ENCODE data around the gene UNC13A.
A peak's percentile ranks its signal among the peaks of the same experiment; 100 is the strongest.

UNC13A gene

DNA sequence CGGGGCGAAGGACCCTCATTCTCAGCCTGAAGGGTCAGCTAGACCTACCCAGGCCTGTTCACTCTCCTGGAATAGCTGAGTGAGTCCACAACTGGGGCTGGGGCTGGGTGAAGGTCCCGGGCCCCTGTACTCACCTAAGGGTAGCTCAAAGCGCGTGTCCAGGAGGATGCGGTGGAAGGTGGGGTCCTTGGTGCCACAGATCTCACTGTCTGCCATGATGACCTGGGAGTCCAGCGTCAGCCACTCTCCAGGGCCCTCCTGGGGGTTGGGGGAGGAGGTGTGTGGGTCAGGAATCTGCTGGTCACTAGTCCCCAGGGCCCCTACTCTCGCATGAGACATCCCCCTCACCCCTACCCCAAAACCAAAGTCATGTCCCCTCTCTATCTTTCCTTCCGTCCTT lies 18.7 kb downstream of the UNC13A start:
- DNase-seq (ENCODE audit: low read depth in 2 of 2): no peak

DNA sequence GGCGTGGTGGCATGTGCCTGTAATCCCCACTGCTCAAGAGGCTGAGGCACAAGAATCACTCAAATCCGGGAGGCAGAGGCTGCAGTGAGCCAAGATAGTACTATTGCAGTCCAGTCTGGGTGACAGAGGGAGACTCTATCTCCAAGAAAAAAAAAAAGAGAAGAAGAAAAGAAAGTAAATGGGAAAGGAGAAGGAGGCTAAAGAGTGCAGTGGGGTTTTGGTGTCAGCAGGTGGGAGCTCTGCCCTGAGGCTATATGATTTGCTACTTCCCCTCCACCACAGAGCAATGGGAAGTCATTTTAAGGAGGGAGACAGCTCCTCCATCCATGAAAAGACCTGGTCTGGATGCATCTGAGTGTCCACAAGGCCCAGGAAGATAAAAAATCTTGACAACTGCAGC lies 23.1 kb downstream of the UNC13A start:
- DNase-seq (ENCODE audit: low read depth in 2 of 2): no peak

DNA sequence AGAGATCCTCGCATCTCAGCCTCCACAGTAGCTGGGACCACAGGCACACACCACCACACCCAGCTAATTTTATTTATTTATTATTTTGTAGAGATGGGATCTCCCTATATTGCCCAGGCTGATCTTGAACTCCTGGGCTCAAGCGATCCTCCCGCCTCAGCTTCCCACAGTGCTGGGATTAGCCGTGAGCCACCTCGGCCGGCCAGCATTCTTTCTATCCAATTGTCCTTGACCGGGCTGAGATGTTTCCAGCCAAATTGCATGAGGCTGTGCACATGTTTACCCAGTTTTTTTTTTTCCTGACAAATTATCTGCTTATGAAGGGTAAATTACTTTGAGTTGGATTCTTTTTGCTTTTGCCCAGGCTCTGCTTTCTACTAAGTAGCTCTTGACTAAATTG lies 28.2 kb downstream of the UNC13A start:
- DNase-seq (ENCODE audit: low read depth in 2 of 2): no peak

DNA sequence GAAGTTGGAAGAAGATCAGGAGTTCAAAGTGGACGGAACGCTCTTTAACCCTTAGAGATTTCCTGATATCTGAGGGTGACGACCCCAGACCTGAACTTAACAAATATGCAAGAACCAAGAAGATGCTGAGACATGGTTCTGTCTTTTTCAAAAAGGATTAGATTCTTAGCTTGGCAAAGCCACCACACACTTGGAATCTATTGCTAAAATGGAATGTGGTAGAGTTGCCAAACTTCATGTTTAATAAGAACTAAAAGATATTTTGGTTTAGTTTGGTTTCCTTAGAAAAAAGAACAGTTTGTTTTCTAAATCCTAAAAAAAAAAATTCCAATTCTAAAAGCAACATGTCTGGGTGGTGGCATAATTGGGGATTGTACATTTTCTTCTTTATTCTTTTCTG lies 29.5 kb downstream of the UNC13A start:
- DNase-seq (ENCODE audit: low read depth in 2 of 2): no peak

DNA sequence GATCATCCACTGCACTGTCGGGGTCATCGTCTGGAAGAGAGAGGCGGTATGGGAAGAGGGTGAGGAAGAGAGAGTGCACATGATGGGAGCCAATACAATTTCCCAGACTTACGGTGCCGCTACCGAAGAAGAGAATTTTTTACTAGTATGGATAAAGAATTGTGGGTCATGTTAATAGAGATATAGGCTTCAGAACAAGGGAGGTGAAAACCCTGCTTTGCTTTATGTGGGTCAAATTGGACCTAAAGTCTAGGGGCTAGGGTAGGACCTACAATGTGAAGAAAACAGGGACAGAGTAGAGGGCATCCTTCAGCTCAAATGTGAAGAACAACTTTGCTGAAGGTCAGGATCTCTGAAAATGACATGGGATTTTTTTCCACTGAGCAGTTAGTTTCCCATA lies 29.9 kb downstream of the UNC13A start:
- DNase-seq (ENCODE audit: low read depth in 2 of 2): no peak

DNA sequence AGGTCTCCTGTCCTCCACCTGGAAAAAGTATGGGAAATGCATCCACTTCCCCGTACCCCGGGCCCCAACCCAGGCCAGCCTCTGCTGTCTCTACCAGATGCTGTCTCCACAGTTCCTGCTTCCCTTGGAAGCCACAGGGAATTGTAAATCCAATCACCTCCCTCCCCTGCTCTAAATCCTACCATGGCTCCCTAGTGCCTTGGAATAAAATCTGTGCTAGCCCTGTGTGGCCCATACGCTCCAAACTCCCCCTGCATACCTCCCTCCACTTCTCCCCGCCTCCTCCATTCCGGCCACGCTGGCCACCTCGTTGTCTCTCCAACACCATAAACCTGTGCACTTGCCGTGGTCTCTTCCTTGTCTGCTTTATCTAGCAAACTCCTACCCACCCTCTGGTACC lies 31.2 kb downstream of the UNC13A start:
- DNase-seq (ENCODE audit: low read depth in 2 of 2): no peak

DNA sequence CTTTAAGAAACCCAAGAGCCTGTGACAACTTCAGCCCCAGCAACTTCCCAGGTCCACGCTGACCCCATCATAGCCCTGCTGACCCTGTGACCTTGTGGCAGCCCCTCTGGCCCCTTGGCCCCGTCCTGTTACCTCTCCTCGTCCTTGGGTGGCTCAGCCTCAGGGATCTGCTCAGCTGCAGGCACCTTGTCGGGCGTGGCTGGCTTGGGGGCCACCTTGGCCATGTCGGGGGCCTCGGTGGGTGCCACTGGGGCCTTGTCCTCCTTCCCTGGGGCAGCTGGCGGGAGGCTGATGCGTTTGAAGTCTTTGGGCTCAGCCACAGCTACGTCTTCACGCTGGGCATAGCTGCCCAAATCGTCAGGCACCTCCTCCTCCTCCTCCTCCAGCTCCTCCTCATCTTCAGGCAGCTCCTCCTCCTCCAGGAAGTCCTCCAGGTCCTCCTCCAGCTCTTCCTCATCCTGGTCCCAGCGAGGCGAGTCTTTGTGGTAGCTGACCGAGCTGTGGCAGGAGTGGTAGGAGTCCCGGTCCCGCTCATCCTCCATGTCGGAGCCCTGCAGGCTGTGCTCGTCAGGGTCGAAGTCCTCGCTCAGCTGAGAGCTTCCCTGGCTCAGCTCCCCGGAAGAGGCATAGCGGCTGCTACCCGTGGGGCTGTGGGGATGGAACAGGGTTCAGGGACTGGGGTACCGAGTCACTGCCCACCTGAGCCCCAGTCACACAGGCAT lies 32.2 kb downstream of the UNC13A start:
- no peak for DNase-seq (ENCODE audit: low read depth in 2 of 2)

DNA sequence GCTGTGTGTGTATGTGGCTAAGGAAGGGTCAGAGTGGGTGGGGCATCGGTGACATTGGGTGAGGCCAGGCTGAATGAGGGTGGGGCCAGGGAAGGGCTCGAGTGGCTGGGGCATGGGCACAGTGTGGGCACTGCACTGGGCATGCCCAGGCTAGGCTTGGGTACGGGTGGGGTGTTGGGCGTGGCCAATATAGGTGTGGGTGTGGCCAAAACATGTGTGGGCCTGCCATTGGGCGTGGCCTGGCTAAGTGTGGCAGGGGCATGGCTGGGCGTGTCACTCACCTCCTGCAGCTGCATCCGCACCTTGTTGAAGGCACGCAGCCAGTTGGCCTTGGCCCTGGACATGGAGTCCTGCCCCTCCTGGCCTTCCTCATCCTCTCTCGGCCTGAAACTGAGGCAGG lies 33.2 kb downstream of the UNC13A start:
- no peak for DNase-seq (ENCODE audit: low read depth in 2 of 2)

DNA sequence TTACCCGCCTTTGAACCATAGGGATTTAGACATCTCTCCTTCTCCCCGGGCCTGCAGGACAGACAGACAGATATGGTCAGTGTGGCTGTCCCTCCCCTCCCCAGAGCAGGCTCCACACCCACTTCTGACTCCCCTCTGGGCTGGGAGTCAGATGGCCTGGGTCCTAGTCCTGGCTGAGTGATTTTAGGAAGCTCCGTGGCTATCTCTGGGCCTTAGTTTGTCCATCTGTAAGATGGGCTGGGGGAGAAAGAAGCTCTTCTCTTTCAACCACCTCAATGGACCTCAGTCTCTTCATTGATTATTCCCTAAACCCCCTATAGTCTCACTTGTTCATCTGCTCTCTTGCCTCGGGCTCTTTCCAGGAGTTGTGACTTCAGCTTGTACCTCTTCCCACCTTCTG lies 35.5 kb downstream of the UNC13A start:
- no peak for DNase-seq (ENCODE audit: low read depth in 2 of 2)

DNA sequence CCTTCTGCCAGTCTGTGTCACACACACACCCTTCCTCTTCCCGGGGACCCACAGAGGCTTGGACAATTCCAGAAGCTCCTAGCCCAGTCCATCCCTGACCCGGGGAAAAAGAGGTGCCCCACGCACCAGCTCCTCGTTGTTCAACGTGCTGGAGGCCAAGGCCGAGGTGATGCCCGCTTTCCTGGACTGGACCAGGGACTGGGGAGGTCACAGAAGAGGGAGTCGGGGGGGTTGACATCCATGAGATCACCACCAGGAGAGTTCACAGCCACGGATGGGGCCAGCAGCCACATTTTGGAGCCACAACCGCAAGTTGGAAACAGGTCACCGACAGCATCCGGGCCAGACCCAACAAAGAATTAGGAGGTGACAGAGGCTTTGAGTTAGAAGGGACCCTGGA lies 39.4 kb downstream of the UNC13A start:
- no peak for DNase-seq (ENCODE audit: low read depth in 2 of 2)

DNA sequence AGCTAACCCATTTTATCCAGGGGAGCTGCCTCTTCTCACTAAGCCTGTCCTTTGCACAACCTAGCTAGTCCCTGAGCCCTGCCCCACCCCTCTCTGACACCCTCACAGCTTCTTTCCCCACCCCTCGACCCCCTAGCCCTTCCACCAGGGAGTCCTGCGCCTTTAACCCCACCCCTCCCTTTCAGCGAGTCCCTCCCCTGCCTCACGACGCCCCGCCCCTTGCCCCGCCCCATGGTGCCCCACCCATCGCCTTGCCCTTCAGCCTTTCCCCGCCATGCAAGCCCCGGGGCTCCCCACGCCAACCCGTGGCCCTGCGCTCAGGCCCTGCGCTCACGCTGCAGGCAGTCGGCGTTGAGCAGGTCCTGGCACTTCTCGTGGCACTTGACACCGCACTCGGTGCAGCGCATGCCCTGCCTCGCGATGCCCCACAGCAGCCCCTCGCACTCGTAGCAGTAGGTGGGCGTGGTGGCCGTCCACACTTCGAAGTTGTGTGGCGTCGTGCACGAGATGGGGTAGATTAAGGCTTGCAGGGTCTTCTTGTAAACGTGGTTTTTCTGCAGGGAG lies 40.0 kb downstream of the UNC13A start:
- peak in 1 of 2 donors; percentile 11 for DNase-seq (ENCODE audit: low read depth in 2 of 2)

DNA sequence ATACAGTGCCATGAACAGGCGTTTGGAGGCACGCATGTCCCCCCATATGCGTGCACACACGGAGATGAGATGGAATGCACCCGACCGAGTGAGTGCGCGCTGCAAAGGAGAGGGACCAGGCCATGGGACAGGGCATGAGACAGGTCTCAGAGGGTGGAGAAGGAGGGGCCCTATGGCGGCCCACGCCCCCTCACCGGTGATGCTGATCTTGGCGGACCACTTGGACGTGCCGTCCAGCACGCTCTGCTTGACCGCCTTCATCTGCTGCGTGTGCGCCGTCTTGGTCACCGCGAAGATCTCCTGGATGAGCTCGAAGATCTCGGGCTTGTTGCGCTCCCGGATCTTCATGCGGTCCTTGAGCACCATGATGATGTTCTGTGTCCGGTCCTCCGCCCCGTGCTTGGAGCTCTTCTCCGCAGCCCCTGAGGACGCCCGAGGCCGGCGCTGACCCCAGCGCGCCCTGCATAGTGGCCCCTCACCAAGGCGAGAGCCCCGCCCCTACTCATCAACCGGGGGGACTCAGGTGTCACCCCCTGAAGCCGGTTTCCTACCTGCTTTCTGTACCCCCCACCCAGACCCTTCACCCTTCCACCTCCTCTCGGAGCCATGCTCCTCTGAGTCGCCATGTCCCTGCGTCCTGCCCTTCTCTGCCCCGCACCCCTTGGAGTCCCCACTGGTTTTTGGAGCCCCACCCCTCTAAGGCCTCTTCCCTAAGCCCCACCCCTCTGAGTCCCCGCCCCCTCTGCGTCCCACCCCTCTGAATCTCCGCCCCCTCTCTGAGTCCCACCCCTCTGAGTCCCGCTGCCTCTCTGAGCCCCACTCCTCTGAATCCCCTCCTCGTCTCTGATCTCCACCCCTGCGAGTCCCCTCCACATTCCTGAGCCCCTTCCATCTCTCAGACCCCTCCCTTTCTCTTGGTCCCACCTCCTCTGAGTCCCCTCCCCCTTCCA lies 40.8 kb downstream of the UNC13A start:
- no peak for DNase-seq (ENCODE audit: low read depth in 2 of 2)

DNA sequence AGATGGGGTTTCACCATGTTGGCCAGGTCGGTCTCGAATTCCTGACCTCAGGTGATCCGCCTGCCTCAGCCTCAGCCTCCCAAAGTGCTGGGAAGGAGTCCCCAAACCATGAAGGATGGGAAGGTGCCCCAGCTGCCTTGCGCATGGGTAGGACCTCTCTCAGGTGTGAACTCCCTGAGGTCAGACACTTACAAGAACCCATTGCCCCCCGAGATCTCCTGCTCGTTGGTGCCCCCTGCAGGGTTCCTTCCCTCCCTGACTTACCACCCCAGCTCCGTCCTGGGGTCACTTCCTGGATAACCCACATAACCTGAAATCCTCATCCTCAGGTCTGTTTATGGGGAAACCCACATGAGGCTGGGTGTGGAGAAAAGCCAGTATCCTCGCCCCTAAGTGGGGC lies 41.7 kb downstream of the UNC13A start:
- DNase-seq (ENCODE audit: low read depth in 2 of 2): no peak

DNA sequence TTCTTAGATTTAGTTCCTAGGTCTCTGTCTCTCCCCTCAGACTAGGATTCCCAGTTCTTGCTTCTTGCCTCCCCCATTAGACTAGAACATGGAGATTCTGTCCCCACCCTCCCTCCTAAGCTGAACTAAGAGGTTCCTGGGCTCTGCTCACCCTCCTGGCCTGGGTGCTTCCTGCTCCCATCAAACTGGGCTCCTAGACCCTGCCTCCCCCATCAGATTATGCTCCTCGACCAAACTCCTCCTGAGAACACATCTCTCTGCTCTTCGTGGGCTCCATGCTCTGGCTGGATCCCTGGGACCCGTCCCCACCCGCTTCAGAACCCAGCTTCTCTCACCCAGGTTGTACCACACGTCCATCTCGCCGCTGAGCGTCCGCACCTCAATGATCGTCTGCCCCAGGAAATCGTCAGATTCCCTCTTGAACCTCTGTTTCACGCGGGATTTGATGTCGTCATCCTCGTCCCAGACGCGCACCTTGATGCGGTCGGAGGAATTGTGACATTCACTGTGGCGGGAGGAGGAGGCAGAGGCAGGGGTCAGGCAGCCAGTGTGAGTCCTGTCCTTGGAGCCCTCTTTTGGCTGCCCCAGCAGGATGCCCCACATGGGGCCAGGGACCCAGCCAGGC lies 42.7 kb downstream of the UNC13A start:
- no peak for DNase-seq (ENCODE audit: low read depth in 2 of 2)

DNA sequence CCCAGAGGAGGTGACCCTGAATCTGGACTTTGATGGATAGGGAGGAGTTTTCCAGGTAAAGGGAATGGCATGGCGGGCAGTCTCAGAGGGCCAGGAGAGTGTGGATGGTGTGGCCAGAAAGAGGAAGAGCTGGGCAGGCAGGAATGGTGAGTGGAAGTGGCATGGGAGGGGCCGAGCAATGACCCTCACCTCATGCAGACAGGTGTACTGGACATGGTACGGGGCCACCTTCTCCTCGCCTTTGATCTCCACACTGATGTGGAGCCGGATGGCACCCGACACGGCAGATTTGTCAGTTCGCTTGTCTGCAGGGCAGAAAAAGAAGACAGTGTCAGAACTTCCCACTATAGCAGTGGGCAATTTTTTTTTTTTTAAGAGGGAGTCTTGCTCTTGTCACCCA lies 45.5 kb downstream of the UNC13A start:
- no peak for DNase-seq (ENCODE audit: low read depth in 2 of 2)

DNA sequence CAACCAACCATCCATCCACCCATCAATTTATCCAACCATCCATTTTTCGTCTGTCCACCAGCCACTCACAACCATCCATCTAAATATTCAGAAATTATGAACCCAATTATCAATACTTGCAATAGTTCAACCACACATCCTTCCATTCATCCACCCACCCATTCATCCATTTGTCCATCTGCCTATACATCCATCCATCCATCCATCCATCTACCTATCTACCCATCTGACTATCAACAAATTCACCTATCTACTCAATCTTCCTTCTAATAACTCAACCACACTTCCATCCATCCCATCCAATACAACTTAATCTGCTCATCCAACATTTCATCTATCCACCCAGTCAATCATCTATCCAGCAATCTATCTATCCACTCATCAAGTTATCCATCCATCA lies 46.3 kb downstream of the UNC13A start:
- no peak for DNase-seq (ENCODE audit: low read depth in 2 of 2)

DNA sequence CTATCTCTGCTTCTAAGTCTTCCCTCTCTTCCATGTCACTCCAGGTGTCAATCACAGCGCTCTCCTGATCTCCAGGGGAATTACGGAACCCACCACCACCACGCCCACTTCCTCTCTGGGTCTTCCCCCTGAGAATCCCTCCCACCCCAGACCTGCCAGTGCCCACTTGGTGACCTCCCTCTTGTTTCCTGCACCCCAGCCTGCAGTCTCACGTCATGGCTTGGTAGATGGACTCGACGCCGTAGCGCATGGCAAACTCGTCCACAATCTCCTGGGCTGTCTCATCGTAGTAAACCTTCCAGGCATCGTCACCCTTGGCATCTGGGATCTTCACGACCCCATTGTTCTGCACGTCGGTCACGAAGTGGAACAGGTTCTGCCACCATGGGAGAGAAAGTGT lies 47.0 kb downstream of the UNC13A start:
- no peak for DNase-seq (ENCODE audit: low read depth in 2 of 2)

DNA sequence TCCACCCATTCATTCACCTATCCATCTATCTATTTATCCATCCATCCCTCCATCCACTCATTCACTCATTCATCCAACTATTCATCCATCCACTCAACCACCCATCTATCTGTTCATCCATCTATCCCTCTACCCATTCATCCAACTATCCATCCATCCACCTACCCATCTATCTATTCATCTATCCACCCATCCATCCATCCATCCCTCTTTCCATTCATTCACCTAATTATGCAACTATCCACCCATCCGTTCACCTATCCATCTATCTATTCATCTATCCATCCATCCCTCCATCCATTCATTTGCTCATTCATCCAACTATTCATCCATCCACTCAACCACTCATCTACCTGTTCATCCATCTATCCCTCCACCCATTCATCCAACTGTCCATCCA lies 54.5 kb downstream of the UNC13A start:
- DNase-seq (ENCODE audit: low read depth in 2 of 2): no peak

DNA sequence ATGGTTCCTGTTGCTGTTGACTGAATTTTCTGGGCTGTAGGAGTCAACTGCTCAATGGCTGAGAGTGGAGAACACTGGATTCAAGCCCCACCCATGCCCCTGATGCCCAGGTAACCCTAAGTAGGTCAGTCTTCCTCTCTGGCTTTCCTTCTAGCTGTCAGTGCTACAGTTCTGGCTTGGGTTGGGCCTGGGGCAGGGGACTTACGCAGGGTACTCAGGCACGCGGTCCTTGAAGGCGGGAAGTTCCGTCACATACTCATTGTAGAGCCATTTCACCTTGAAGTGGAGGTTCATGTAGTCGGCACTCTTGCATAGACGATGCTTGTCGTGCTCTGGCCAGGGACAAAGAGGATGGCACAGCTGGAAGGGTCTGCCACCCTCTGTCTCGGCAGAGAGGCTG lies 55.6 kb downstream of the UNC13A start:
- no peak for DNase-seq (ENCODE audit: low read depth in 2 of 2)

DNA sequence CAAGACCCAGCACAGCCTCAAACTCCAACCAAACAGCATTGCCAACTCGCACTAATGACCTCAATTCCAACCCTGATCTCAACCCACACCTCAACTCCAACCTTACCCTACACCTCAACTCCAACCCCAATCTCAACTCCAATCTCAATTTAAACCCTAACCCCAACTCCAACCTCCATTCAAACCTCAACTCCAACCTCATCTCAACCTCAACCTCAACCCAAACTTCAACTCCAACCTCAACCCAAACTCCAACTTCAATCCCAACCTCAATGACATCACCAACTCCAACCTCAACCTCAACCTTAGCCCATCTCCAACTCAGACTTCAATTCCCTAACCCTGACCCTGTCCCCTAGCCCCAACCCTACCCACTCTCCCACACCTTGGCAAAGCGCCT lies 58.4 kb downstream of the UNC13A start:
- DNase-seq (ENCODE audit: low read depth in 2 of 2): no peak

DNA sequence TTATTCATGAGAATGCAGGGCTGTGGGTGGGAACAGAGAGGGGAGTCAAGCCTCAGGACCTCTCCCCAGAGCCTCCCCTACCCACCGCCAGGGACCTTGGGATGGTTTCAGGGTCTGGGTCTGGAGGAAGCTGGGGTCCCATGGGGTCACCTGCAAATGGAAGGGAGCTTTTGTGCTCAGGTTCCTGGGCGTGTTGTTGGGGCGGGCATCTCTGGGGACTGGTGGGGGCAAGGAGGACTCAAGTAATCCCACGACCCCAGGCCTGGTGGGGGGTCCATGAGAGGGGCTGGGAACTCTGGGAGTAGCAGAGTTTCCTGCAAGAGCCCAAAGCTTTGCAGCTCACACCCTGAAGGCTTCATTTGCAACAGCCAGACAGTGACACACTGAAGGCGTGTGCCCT lies 60.2 kb downstream of the UNC13A start:
- DNase-seq (ENCODE audit: low read depth in 2 of 2): no peak

DNA sequence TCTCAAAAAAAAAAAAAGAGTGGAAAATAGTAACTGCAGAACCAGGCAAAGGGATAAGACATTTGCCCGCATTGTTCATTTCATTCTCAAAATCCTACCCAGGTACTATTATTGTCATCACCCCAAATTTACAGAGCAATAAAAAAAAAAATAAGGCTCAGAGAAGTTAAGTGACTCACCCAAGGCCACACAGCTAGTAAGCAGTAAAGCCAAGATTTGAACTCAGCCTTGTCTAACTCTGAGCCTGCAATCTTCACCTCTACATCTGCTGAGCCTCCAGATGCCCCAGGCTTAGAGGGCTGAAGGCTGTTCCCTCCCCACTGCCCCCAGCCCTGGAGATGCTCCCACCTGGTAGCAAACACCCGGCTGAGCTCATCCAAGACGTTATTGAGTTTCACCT lies 61.0 kb downstream of the UNC13A start:
- DNase-seq (ENCODE audit: low read depth in 2 of 2): no peak
